HEK293 (cell line): ENCODE measurements around the gene RCOR1.

Experiments used
- SETDB1 ChIP-seq: IDR thresholded peaks from one replicate; pipeline ENCODE4 v1.6.1; 2017; ENCODE audit warnings: mild to moderate bottlenecking, low read length, moderate library complexity, mixed read lengths; ENCODE audit not compliant: insufficient read length
- YY1 ChIP-seq: fragments of 450-650 bp; formaldehyde crosslinking; IDR thresholded peaks from 2 replicates; pipeline ENCODE4 v1.5.1; 2018; ENCODE audit warnings: missing biosample characterization, missing genetic modification characterization
- ZNF175 ChIP-seq: fragments of 450-650 bp; formaldehyde crosslinking; IDR thresholded peaks from 2 replicates; pipeline ENCODE4 v1.5.1; 2016; ENCODE audit warnings: missing biosample characterization, missing genetic modification characterization
- ZNF23 ChIP-seq: fragments of 450-650 bp; formaldehyde crosslinking; IDR thresholded peaks from 2 replicates; pipeline ENCODE4 v1.5.1; 2016; ENCODE audit warnings: missing biosample characterization, missing genetic modification characterization, borderline replicate concordance
- ZNF266 ChIP-seq: fragments of 450-650 bp; formaldehyde crosslinking; IDR thresholded peaks from 2 replicates; pipeline ENCODE4 v1.5.1; 2016; ENCODE audit warnings: missing biosample characterization, missing genetic modification characterization, low read depth
- TF ChIP-seq, protein P1 (sequence below): fragments of 450-650 bp; formaldehyde crosslinking; conservative IDR thresholded peaks from 2 replicates; pipeline ENCODE4 v1.5.1; 2016; ENCODE audit warnings: low read depth, missing biosample characterization, missing genetic modification characterization
- TF ChIP-seq, protein P2 (sequence below): fragments of 450-650 bp; formaldehyde crosslinking; IDR thresholded peaks from 2 replicates; pipeline ENCODE4 v1.5.1; 2016; ENCODE audit warnings: missing biosample characterization, missing genetic modification characterization

DNA sequence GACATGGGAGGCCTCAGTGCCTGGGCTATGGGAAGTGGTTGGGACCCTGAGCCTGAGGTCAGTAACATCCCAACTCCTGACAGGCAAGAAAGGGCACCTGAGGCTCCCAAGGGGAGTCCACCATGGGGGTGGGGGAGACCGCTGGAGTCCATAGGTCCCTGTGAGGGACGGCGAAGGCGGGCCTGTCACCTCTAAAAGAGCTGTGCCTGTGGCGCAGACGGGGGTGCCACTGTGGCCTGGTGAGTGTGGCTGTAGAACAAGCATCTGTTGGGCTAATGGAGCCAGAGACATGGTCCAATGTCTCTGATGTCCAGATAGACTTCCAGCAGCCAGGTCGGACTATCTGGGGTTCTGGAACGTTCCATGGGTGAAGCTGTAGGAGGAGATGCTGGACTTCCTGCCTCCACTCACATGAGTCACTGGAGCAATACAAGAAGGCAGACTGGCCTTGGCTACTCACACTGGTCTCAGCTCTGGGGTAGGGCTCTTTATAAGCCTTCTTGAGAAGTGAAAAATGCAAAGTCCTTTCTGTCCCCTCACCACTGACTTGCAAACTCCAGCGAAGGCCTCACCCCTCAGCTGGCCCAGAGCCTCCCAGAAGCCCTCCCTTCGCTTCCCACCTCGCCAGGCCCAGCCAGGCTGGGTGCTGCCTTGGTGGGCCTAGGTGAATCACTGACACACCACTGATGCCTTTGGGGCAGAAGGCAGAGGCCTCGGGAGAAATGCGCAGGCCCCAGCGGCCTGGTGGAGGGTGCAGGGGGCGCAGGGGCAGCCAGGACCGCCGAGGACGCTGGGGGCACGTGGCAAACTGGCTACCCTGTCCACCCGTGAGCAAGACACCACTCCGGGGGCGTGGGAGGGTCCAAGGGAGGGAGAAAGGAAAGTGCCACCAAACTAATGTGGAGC lies 183.7 kb downstream of the RCOR1 start:
- no peak for TF ChIP-seq YY1 (tag by site-specific recombination)
- no peak for TF ChIP-seq SETDB1
- TF ChIP-seq ZNF266 (tag by site-specific recombination): no peak
- TF ChIP-seq, protein P1, sequence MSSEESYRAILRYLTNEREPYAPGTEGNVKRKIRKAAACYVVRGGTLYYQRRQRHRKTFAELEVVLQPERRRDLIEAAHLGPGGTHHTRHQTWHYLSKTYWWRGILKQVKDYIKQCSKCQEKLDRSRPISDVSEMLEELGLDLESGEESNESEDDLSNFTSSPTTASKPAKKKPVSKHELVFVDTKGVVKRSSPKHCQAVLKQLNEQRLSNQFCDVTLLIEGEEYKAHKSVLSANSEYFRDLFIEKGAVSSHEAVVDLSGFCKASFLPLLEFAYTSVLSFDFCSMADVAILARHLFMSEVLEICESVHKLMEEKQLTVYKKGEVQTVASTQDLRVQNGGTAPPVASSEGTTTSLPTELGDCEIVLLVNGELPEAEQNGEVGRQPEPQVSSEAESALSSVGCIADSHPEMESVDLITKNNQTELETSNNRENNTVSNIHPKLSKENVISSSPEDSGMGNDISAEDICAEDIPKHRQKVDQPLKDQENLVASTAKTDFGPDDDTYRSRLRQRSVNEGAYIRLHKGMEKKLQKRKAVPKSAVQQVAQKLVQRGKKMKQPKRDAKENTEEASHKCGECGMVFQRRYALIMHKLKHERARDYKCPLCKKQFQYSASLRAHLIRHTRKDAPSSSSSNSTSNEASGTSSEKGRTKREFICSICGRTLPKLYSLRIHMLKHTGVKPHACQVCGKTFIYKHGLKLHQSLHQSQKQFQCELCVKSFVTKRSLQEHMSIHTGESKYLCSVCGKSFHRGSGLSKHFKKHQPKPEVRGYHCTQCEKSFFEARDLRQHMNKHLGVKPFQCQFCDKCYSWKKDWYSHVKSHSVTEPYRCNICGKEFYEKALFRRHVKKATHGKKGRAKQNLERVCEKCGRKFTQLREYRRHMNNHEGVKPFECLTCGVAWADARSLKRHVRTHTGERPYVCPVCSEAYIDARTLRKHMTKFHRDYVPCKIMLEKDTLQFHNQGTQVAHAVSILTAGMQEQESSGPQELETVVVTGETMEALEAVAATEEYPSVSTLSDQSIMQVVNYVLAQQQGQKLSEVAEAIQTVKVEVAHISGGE (tag by site-specific recombination): no peak
- no peak for TF ChIP-seq ZNF175
- TF ChIP-seq ZNF23 (tag by site-specific recombination): no peak
- TF ChIP-seq, protein P2, sequence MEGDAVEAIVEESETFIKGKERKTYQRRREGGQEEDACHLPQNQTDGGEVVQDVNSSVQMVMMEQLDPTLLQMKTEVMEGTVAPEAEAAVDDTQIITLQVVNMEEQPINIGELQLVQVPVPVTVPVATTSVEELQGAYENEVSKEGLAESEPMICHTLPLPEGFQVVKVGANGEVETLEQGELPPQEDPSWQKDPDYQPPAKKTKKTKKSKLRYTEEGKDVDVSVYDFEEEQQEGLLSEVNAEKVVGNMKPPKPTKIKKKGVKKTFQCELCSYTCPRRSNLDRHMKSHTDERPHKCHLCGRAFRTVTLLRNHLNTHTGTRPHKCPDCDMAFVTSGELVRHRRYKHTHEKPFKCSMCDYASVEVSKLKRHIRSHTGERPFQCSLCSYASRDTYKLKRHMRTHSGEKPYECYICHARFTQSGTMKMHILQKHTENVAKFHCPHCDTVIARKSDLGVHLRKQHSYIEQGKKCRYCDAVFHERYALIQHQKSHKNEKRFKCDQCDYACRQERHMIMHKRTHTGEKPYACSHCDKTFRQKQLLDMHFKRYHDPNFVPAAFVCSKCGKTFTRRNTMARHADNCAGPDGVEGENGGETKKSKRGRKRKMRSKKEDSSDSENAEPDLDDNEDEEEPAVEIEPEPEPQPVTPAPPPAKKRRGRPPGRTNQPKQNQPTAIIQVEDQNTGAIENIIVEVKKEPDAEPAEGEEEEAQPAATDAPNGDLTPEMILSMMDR (tag by site-specific recombination): no peak
